Keratinocyte (primary cell): ENCODE measurements around the gene MRPS12. TPM values are rescaled to one million over a fixed set of nuclear protein-coding genes. Genes with fewer than 3 reads are reported as not detected.

Source experiments
- DNase-seq: peaks from one replicate; pipeline ENCODE4 v3.0.0-alpha.2; 2011; ENCODE audit warnings: low read depth, missing footprints, low spot score
- FAIRE-seq: peaks from 2 replicates; lab custom pipeline; 2011; peaks lifted over from hg19 to GRCh38; lab: Jason Lieb, UNC
- H2AFZ ChIP-seq: 2 replicates; pipeline ENCODE4 v1.6.0; 2012; ENCODE audit warnings: low read length, control low read depth, inconsistent platforms; ENCODE audit not compliant: control insufficient read depth
- H3K27ac ChIP-seq: 2 replicates; pipeline ENCODE4 v1.5.1; 2011; ENCODE audit warnings: low read length; ENCODE audit not compliant: control insufficient read depth, insufficient read depth
- H3K27me3 ChIP-seq: 3 replicates; pipeline ENCODE4 v1.6.0; 2011; ENCODE audit warnings: low read length; ENCODE audit not compliant: control insufficient read depth, insufficient read depth; ENCODE audit errors: extremely low read depth
- H3K36me3 ChIP-seq, 2 experiments: 2 replicates in 1 of 2; 3 replicates in 1 of 2; pipeline ENCODE4 v1.5.1; 2011; ENCODE audit warnings: low read length in 2 of 2, mild to moderate bottlenecking in 1 of 2; ENCODE audit not compliant: control insufficient read depth in 2 of 2, insufficient read depth in 2 of 2; ENCODE audit errors: extremely low read depth in 1 of 2
- H3K4me1 ChIP-seq: 3 replicates; pipeline ENCODE4 v1.5.1; 2011; ENCODE audit warnings: low read length; ENCODE audit not compliant: control insufficient read depth, insufficient read depth; ENCODE audit errors: extremely low read depth
- H3K4me2 ChIP-seq: 3 replicates; pipeline ENCODE4 v1.6.0; 2011; ENCODE audit warnings: low read depth, low read length; ENCODE audit not compliant: control insufficient read depth, insufficient read depth; ENCODE audit errors: extremely low read depth
- H3K4me3 ChIP-seq, 3 experiments: fragments of 200-600 bp in 1 of 3; sonication (generic) in 1 of 3; 2 replicates in 2 of 3; 3 replicates in 1 of 3; pipeline ENCODE4 v1.5.1; 2011 to 2016; ENCODE audit warnings: low read length in 3 of 3, mild to moderate bottlenecking in 3 of 3, control low read depth in 2 of 3, inconsistent platforms in 1 of 3, low read depth in 1 of 3, mixed read lengths in 1 of 3, mixed run types in 1 of 3, moderate library complexity in 1 of 3; ENCODE audit not compliant: control insufficient read depth in 2 of 3, insufficient read depth in 2 of 3; ENCODE audit errors: extremely low read depth in 1 of 3
- H3K79me2 ChIP-seq: 2 replicates; pipeline ENCODE4 v1.6.0; 2012; ENCODE audit warnings: low read length; ENCODE audit not compliant: control insufficient read depth, insufficient read depth
- H3K9ac ChIP-seq: 3 replicates; pipeline ENCODE4 v1.6.0; 2011; ENCODE audit warnings: low read length; ENCODE audit not compliant: control insufficient read depth, insufficient read depth; ENCODE audit errors: extremely low read depth
- H3K9me1 ChIP-seq: 3 replicates; pipeline ENCODE4 v1.6.0; 2011; ENCODE audit warnings: low read length; ENCODE audit not compliant: control insufficient read depth, insufficient read depth; ENCODE audit errors: extremely low read depth
- H3K9me3 ChIP-seq: 2 replicates; pipeline ENCODE4 v1.5.1; 2012; ENCODE audit warnings: low read depth, low read length; ENCODE audit not compliant: control insufficient read depth
- H4K20me1 ChIP-seq: 3 replicates; pipeline ENCODE4 v1.6.0; 2011; ENCODE audit warnings: low read length; ENCODE audit not compliant: control insufficient read depth, insufficient read depth; ENCODE audit errors: extremely low read depth
- EZH2 ChIP-seq: IDR thresholded peaks from one replicate; pipeline ENCODE4 v1.6.1; 2012; ENCODE audit warnings: inconsistent platforms, mild to moderate bottlenecking, low read length, moderate library complexity
- dilution Hi-C: fragments of 300-500 bp; cut with MboI; formaldehyde crosslinking; loops from one replicate; pipeline ENCODE4 v1.7.0; 2020; ENCODE audit warnings: low sequenced_read_pairs; ENCODE audit not compliant: extremely low pct_ligation_motif_present
- polyA plus RNA-seq, 5 experiments: library from polyadenylated mRNA; depleted of rRNA in 3 of 5; stranded (reverse) in 3 of 5; stranded (forward) in 1 of 5; unstranded in 1 of 5; fragments of >200 nt; gene quantifications; 1 replicate in 1 of 5; 2 replicates in 3 of 5; 3 replicates in 1 of 5; pipeline versions ENCODE4 v1.2.1 to v1.2.3, GENCODE V29; 2011 to 2012; ENCODE audit warnings: missing spikeins in 2 of 5, low read depth in 1 of 5, low replicate concordance in 1 of 5
- TF ChIP-seq, protein P1 (sequence below), 3 experiments: IDR thresholded peaks in 1 of 3; conservative IDR thresholded peaks in 1 of 3; optimal IDR thresholded peaks in 1 of 3; 2 replicates in 2 of 3; 3 replicates in 1 of 3; pipeline versions ENCODE3 to v1.5.1; 2011; ENCODE audit warnings: low read length in 3 of 3, mild to moderate bottlenecking in 3 of 3, moderate library complexity in 2 of 3, control low read depth in 1 of 3, inconsistent platforms in 1 of 3; ENCODE audit not compliant: insufficient read depth in 2 of 3; ENCODE audit errors: extremely low read depth in 1 of 3

The MRPS12 gene
- polyA plus RNA-seq, 1 donor (not counting 4 experiments of a cell fraction or from before 2014, with no cell fraction given): 37.7 TPM

- peaks cover 5 to 8% of the 10 kb centered on the region in 2 experiments for H3K36me3 ChIP-seq
- no peaks in the 10 kb centered on the region for H3K9me3 ChIP-seq
- FAIRE-seq: no peak
Measured at GRCh38 chr19:38931521-38931793, 713 bp downstream of the MRPS12 start.

GRCh38 chr19:38932425-38933179 is 1.9 kb downstream of the MRPS12 start:
- no peak for TF ChIP-seq EZH2
- TF ChIP-seq, protein P1, sequence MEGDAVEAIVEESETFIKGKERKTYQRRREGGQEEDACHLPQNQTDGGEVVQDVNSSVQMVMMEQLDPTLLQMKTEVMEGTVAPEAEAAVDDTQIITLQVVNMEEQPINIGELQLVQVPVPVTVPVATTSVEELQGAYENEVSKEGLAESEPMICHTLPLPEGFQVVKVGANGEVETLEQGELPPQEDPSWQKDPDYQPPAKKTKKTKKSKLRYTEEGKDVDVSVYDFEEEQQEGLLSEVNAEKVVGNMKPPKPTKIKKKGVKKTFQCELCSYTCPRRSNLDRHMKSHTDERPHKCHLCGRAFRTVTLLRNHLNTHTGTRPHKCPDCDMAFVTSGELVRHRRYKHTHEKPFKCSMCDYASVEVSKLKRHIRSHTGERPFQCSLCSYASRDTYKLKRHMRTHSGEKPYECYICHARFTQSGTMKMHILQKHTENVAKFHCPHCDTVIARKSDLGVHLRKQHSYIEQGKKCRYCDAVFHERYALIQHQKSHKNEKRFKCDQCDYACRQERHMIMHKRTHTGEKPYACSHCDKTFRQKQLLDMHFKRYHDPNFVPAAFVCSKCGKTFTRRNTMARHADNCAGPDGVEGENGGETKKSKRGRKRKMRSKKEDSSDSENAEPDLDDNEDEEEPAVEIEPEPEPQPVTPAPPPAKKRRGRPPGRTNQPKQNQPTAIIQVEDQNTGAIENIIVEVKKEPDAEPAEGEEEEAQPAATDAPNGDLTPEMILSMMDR (optimal IDR thresholded peaks at IDR 0.05 in 1 of 3, IDR thresholded peaks at IDR 0.05 in 1 of 3, conservative IDR thresholded peaks at IDR 0.05 in 1 of 3; ENCODE audit: extremely low read depth in 1 of 3, insufficient read depth in 2 of 3, low read length in 3 of 3): peak; percentile 27 to 48 (median 34)
- Histone ChIP-seq H3K9me3 (no peaks in the 10 kb centered on the region), H3K36me3 (peaks cover 5 to 8% of the 10 kb centered on the region in 2 experiments), H3K27ac (no peak overlapping the region), H3K4me2 (peak overlapping the region; percentile 77), H2AFZ (no peak overlapping the region), H3K27me3 (no peaks in the 10 kb centered on the region), H3K9ac (no peak overlapping the region), H3K4me1 (peaks cover 15% of the 10 kb centered on the region), H3K4me3 (no peak overlapping the region), H3K9me1 (no peaks in the 10 kb centered on the region), H4K20me1 (no peaks in the 10 kb centered on the region), H3K79me2 (peaks cover 43% of the 10 kb centered on the region)
- dilution Hi-C loops: no loop called here
- no peak for FAIRE-seq
- DNase-seq: no peak

More at GRCh38 chr19:38931521-38931793, 713 bp downstream of the MRPS12 start:
- DNase-seq: no peak
- Histone ChIP-seq H2AFZ (no peak overlapping the region), H3K9me1 (no peaks in the 10 kb centered on the region), H3K4me3 (peak overlapping the region; percentile 80 to 83 (median 81)), H3K9ac (peak overlapping the region; percentile 96), H3K27ac (peak overlapping the region; percentile 98), H3K4me2 (peak overlapping the region; percentile 77), H3K27me3 (no peaks in the 10 kb centered on the region), H3K4me1 (peaks cover 15% of the 10 kb centered on the region), H3K79me2 (peaks cover 43% of the 10 kb centered on the region), H4K20me1 (no peaks in the 10 kb centered on the region)
- TF ChIP-seq, protein P1 (optimal IDR thresholded peaks at IDR 0.05 in 1 of 3, IDR thresholded peaks at IDR 0.05 in 1 of 3, conservative IDR thresholded peaks at IDR 0.05 in 1 of 3; ENCODE audit: extremely low read depth in 1 of 3, insufficient read depth in 2 of 3, low read length in 3 of 3): no peak
- no peak for TF ChIP-seq EZH2
- dilution Hi-C loops: no loop called here
